Stimulated activated naive B cell treated with anti-CD40 and anti-IgM and Interleukin-4, amounts not matched to agents 10 μg/mL and 1 μg/mL and 100 μg/mL, for 72 hours (primary cell): ENCODE data around the gene NRCAM.
A peak's percentile ranks its signal among the peaks of the same experiment; 100 is the strongest.

Source experiments
- ATAC-seq, 2 donors: fragments of 150-1000 bp; cut with Tn5 transposase; replicated peaks; 2 replicates each; pipeline ENCODE4 v1.10.0; 2021; ENCODE audit warnings: moderate library complexity in 1 of 2
- DNase-seq: peaks from one replicate; pipeline ENCODE4 v3.0.0; 2021
- H3K27ac Mint-ChIP-seq: one replicate; pipeline ENCODE4 v1.8.0; 2022; ENCODE audit warnings: mild to moderate bottlenecking, mixed read lengths
- H3K27me3 Mint-ChIP-seq, 2 donors: one replicate each; pipeline ENCODE4 v1.8.0; 2022; ENCODE audit warnings: mixed read lengths in 2 of 2
- H3K36me3 Mint-ChIP-seq, 2 donors: one replicate each; pipeline ENCODE4 v1.8.0; 2022; ENCODE audit warnings: mixed read lengths in 2 of 2, mild to moderate bottlenecking in 1 of 2
- H3K4me1 Mint-ChIP-seq, 2 donors: one replicate each; pipeline ENCODE4 v1.8.0; 2022; ENCODE audit warnings: mixed read lengths in 2 of 2, mild to moderate bottlenecking in 1 of 2
- H3K4me3 Mint-ChIP-seq, 2 donors: one replicate each; pipeline ENCODE4 v1.8.0; 2022; ENCODE audit warnings: mild to moderate bottlenecking in 2 of 2, mixed read lengths in 2 of 2, moderate library complexity in 1 of 2
- H3K9me3 Mint-ChIP-seq, 2 donors: one replicate each; pipeline ENCODE4 v1.8.0; 2022; ENCODE audit warnings: mixed read lengths in 2 of 2, mild to moderate bottlenecking in 1 of 2

The NRCAM gene

DNA sequence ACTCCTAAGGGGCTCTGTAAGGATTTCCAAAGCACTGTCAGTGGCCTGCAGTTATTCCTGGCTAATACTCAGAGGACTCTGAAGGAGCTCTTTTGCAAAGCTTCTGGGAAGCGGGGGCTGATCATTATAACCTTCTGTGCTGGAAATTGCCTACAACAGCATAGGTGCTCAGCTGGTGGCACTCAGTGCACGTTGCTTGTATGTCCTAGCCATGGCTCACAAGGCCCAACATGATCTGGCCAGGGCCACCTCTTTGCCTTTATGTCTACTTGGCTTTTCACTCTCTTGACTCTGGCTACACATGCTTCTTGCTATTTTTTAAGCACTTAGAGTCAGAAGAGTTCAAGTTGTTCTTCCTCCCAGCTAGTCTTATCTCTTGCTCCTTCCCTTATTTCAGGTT lies 343.6 kb downstream of the NRCAM start:
- H3K36me3 Mint-ChIP-seq = no peaks in the 10 kb centered on the region
- no peak for DNase-seq
- H3K4me3 Mint-ChIP-seq = no peak overlapping the region
- ATAC-seq = no peak
- H3K27me3 Mint-ChIP-seq = no peaks in the 10 kb centered on the region
- no peaks in the 10 kb centered on the region for H3K9me3 Mint-ChIP-seq
- no peak overlapping the region for H3K27ac Mint-ChIP-seq
- no peaks in the 10 kb centered on the region for H3K4me1 Mint-ChIP-seq

DNA sequence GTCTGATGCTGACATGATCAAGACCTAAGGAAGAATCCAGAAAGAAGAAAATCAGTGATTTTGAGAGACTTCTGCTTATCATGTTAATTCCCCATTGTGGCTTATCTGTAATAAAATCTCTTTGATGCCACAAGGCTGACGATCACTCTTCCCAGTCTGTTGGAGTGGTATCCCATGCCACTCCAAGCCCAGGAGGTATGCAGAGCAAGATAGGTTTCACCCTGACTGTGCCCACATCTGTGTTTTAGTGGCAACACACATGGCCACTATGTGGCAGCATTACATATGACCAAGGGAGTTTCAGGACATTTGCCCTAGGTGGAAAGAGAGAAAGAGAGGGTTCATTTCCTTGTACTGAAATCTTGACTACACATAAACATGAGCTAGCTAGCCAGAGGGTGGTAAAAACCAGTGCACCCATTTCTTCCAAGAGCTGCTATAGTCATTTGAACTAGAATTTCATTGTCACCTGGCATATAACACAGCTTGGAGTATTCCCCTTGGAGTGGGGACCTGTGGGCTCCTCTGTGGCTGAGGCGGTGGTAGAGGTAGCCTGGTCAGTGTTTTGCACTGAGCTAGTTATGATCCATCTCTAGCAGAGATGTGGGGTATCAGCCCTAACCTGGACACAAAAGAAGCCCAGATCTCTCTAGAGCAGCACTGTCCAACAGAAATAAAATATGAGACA lies 346.9 kb downstream of the NRCAM start:
- no peak overlapping the region for H3K27ac Mint-ChIP-seq
- no peak overlapping the region for H3K4me3 Mint-ChIP-seq
- no peaks in the 10 kb centered on the region for H3K9me3 Mint-ChIP-seq
- no peaks in the 10 kb centered on the region for H3K4me1 Mint-ChIP-seq
- ATAC-seq = peak; percentile 82 to 85
- H3K36me3 Mint-ChIP-seq = no peaks in the 10 kb centered on the region
- H3K27me3 Mint-ChIP-seq = no peaks in the 10 kb centered on the region
- DNase-seq = no peak

DNA sequence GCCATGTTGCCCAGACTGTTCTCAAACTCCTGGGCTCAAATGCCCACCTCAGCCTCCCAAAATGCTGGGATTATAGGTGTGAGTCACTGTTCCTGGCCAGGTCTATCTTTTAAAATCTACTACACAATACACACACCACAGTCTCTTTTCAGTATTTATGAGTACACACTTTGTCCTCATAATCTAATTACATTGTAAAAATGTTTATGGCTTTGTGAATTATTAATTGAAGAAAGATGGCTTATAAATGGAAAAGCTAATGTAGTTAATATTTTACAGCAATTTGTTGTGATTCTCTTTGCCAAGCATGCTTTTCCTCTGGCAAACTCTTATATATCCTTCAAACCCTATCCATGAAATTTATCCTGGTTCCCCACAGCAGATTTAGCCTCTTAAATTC lies 348.1 kb downstream of the NRCAM start:
- DNase-seq (no peak), ATAC-seq (no peak)
- no peak overlapping the region for H3K27ac Mint-ChIP-seq
- H3K9me3 Mint-ChIP-seq = no peaks in the 10 kb centered on the region
- H3K36me3 Mint-ChIP-seq = no peaks in the 10 kb centered on the region
- no peaks in the 10 kb centered on the region for H3K4me1 Mint-ChIP-seq
- H3K27me3 Mint-ChIP-seq = no peaks in the 10 kb centered on the region
- no peak overlapping the region for H3K4me3 Mint-ChIP-seq

DNA sequence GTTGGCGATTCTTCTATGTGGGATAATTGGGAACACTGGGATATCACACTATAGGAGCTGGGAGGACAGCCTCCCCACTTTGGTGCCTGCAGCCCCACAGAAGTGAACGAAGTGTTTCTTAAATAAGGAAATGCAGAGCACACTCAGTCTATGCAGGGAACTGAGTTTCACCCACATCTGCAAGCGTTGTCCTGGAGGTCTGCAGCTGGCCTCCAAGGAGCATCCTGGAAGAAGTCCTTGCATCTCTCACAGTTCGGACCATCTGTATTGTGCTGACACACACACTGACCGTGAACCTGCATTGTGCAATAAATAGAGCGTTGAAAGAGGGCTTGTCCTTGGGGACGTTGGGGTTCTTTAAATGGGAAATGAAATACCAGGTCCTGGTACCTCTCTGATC lies 351.9 kb downstream of the NRCAM start:
- Mint-ChIP-seq H3K27me3 (peaks cover 4 to 6% of the 10 kb centered on the region in 2 donors), H3K27ac (no peak overlapping the region), H3K4me3 (no peak overlapping the region), H3K36me3 (no peaks in the 10 kb centered on the region), H3K4me1 (no peaks in the 10 kb centered on the region), H3K9me3 (no peaks in the 10 kb centered on the region)
- ATAC-seq = no peak
- DNase-seq = no peak

DNA sequence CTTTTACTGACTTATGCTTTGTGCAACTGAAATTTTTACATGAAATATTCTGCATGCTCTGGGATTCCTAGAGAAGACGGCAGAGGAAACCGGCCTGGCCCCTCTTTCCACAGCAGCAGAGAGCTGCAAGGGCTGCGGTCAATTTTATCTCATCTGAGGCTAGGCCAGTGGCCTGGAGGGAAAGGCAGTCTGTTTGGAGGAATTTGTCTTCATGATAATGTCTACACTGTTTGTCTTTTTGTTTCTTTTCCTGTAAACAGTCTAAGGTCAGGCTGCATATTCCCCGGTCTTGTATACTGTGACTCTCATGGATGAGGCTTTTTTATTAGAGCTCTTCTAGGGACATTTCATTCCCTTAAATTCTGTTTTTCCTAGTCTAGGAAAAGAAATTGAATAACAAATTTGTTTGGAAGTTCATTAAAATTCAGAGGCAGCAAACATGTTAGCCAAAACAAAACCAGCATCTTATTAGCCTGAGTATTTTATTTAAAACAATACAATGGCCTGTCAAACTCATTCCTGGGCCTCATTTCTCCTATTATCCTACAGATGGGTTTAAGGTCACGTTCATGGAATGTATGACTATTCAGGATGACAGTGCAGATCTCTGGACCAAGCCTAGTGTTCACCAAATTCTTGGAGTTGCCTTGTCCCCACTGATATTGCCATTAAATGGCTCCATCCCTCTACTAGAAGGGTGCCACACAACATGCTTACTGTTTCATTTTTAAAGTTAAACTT lies 352.5 kb downstream of the NRCAM start:
- Mint-ChIP-seq H3K36me3 (no peaks in the 10 kb centered on the region), H3K4me3 (no peak overlapping the region), H3K9me3 (no peaks in the 10 kb centered on the region), H3K27ac (no peak overlapping the region), H3K27me3 (peaks cover 10 to 12% of the 10 kb centered on the region in 2 donors), H3K4me1 (no peaks in the 10 kb centered on the region)
- DNase-seq (no peak), ATAC-seq (no peak)

DNA sequence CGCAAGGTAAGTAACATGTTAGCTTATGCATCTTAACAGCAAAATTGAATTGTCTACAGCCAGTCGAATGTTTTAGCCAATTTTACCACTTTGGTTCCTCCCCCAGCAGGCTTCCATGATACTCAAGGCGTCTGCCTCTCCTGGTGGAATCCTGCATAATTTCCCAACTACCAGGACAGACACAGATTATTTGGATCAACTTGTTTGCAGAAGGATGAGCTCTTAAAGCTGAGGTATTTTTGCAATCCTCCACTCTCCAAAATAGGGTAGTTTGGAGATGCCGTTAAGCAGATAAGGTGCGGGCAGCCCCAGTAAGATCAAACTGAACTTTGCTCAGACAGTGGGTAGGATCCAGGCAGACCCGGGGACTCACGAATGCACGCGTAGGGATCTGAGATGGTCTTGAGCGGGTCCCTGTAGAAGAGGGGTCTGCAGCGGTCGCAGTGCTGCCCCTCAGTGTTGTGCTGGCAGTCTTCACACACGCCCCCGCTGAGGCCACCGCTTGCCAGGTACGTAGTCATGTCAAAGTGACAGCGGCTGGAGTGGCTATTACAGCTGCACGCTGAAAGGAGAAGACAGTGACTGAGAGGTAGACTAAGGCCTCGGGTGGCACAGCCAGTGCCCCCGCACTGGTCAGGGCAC lies 353.4 kb downstream of the NRCAM start:
- Mint-ChIP-seq H3K4me1 (no peaks in the 10 kb centered on the region), H3K4me3 (no peak overlapping the region), H3K27ac (no peak overlapping the region), H3K36me3 (no peaks in the 10 kb centered on the region), H3K27me3 (peaks cover 11 to 12% of the 10 kb centered on the region in 2 donors), H3K9me3 (no peaks in the 10 kb centered on the region)
- ATAC-seq = no peak
- DNase-seq = no peak

DNA sequence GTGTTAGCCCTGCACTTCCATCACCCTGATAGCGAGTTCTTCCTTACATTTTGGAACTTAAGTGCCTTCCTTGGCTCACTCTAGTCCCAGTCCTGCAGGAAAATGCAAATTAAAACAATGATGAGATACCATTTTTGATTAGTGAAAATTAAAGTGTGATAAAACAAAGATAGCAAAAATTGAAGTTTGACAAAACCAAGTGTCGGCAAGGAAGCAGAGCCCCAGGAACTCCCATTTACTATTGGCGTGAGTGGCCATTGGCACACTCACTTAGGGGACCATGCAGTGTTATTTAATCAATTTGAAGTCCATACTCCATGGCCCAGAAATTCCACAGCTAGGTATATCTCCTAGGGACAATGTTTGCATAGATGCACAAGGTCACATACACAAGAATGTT lies 354.5 kb downstream of the NRCAM start:
- H3K4me1 Mint-ChIP-seq = no peaks in the 10 kb centered on the region
- no peak overlapping the region for H3K4me3 Mint-ChIP-seq
- ATAC-seq (no peak), DNase-seq (no peak)
- peaks cover 11 to 12% of the 10 kb centered on the region in 2 donors for H3K27me3 Mint-ChIP-seq
- H3K36me3 Mint-ChIP-seq = no peaks in the 10 kb centered on the region
- no peak overlapping the region for H3K27ac Mint-ChIP-seq
- no peaks in the 10 kb centered on the region for H3K9me3 Mint-ChIP-seq

DNA sequence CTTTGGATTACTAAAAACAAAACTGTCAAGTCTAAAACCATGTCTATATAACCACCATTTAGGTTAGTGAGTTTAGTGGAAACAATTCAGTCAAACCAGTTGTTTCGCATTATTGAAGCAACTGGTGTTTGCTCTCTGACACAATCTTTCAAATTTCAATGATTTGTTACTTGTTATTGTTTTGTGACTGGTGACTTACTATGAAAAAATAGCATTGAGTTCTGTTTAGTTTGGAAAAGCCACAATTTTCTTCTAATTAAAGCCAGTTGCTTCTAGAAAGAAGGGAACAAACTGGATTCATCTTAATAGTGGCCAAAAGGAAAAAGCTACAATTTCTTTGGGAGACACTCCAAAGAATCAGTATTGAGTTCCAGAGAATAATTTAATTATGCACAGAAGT lies 356.5 kb downstream of the NRCAM start:
- DNase-seq (no peak), ATAC-seq (no peak)
- H3K4me1 Mint-ChIP-seq = peaks cover 4% of the 10 kb centered on the region in 2 donors
- no peak overlapping the region for H3K27ac Mint-ChIP-seq
- H3K36me3 Mint-ChIP-seq = no peaks in the 10 kb centered on the region
- peaks cover 12 to 14% of the 10 kb centered on the region in 2 donors for H3K27me3 Mint-ChIP-seq
- no peak overlapping the region for H3K4me3 Mint-ChIP-seq
- no peaks in the 10 kb centered on the region for H3K9me3 Mint-ChIP-seq

DNA sequence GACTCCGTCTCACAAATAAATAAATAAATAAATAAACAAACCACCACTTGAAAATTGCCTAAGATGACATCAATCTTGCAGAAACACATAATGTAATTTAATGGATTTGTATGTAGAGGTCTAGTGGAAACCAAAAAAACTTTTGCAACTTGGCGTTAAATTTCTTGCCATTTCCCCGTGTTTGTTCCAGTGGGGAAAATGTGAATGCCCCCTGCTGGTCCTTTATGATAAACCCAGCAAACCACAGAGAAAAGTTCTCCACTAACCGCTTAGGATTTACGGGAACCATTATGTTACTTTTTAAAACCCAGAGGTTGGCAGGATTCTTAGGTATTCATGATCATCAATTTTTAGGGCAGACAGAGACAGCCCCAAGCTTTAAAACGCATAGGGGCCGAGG lies 358.5 kb downstream of the NRCAM start:
- DNase-seq = no peak

More for the DNA sequence above, 358.5 kb downstream of the NRCAM start:
- H3K27ac Mint-ChIP-seq = no peak overlapping the region
- ATAC-seq = no peak
- H3K4me1 Mint-ChIP-seq = peaks cover 4 to 12% of the 10 kb centered on the region in 2 donors
- H3K4me3 Mint-ChIP-seq = no peak overlapping the region
- H3K27me3 Mint-ChIP-seq = peaks cover 12 to 18% of the 10 kb centered on the region in 2 donors
- H3K9me3 Mint-ChIP-seq = no peaks in the 10 kb centered on the region
- H3K36me3 Mint-ChIP-seq = no peaks in the 10 kb centered on the region
